Testis (tissue), 3 donors: ENCODE results near the gene BABAM2. TPM values are rescaled to one million over a fixed set of nuclear protein-coding genes. Genes with fewer than 3 reads are reported as not detected.

Source experiments
- DNase-seq: peaks from one replicate; pipeline ENCODE4 v3.0.0-alpha.2; 2019
- H3K27ac ChIP-seq, 2 donors: fragments of 200-600 bp; sonication (generic); one replicate each; pipeline ENCODE4 v1.5.1; 2019
- H3K27me3 ChIP-seq: fragments of 200-600 bp; sonication (generic); one replicate; pipeline ENCODE4 v1.5.1; 2019
- H3K36me3 ChIP-seq: fragments of 200-600 bp; sonication (generic); one replicate; pipeline ENCODE4 v1.5.1; 2017; ENCODE audit warnings: low read depth; ENCODE audit errors: missing control alignments
- H3K4me1 ChIP-seq: fragments of 200-600 bp; sonication (generic); one replicate; pipeline ENCODE4 v1.5.1; 2019
- H3K4me3 ChIP-seq, 2 donors: fragments of 200-600 bp; sonication (generic); one replicate each; pipeline ENCODE4 v1.5.1; 2017 to 2019
- H3K9me3 ChIP-seq: fragments of 200-600 bp; sonication (generic); one replicate; pipeline ENCODE4 v1.5.1; 2017
- CTCF ChIP-seq, 3 experiments: fragments of 450-650 bp in 2 of 3; fragments of 200-600 bp in 1 of 3; sonication (generic) in 1 of 3; IDR thresholded peaks; one replicate each; pipeline ENCODE4 v1.5.1; 2016 to 2019; ENCODE audit warnings: antibody characterized with exemption in 3 of 3, mild to moderate bottlenecking in 2 of 3, moderate library complexity in 1 of 3
- POLR2A ChIP-seq: fragments of 450-650 bp; IDR thresholded peaks from one replicate; pipeline ENCODE4 v1.6.1; 2017; ENCODE audit warnings: antibody characterized with exemption, mild to moderate bottlenecking, moderate library complexity
- WGBS, 2 donors: methylation state at CpG; one replicate each; pipeline ENCODE4 v1.1.5; 2018; 5-methylcytosine and 5-hydroxymethylcytosine counted together
- intact Hi-C: fragments of 100-400 bp; cut with DNase I; formaldehyde crosslinking; loops from one replicate; pipeline ENCODE4 v1.15.1; 2023; ENCODE audit warnings: low total_unique reads
- polyA plus RNA-seq: library from polyadenylated mRNA; stranded (reverse); fragments of 350-450 nt; fragmentation: Illumina TruSeq; extraction: RNeasy Lipid Tissue Mini Kit (QIAGEN cat#74804); gene quantifications from one replicate; pipeline ENCODE4 v1.2.3, GENCODE V29; 2014; ENCODE audit warnings: low read depth, low replicate concordance; ENCODE audit not compliant: insufficient read depth
- total RNA-seq, 2 donors: library from RNA; depleted of rRNA; stranded (reverse); fragments of >200 nt; gene quantifications; one replicate each; pipeline ENCODE4 v1.2.3, GENCODE V29; 2016

BABAM2 gene
- total and polyA plus RNA-seq, 3 donors from 2014 or later, result 49.2 to 70.6 (median 59.1) TPM

- no peaks in the 10 kb centered on the region for H3K36me3 ChIP-seq
- no peaks in the 10 kb centered on the region for H3K4me1 ChIP-seq
- H3K9me3 ChIP-seq, result no peaks in the 10 kb centered on the region
- no peak overlapping the region for H3K27ac ChIP-seq
- no peaks in the 10 kb centered on the region for H3K27me3 ChIP-seq
- intact Hi-C loops, result no loop called here
- no peak for DNase-seq
- H3K4me3 ChIP-seq, result no peak overlapping the region
- TF ChIP-seq POLR2A (no peak), CTCF (IDR thresholded peaks at IDR 0.05) (no peak)
Measured at GRCh38 chr2:28047681-28048080, 157.2 kb downstream of the BABAM2 start.

- intact Hi-C loops, result no loop called here
- no peak overlapping the region for H3K27ac ChIP-seq
- 87 to 91% methylated on average over 3 of the region's 3 CpGs for WGBS, 2 donors
Measured at GRCh38 chr2:28048341-28048740, 157.8 kb downstream of the BABAM2 start.

GRCh38 chr2:28049416-28049815, 158.9 kb downstream of the BABAM2 start:
- WGBS, 2 donors, result 83 to 100% methylated on average over 1 of the region's 1 CpG
- Histone ChIP-seq H3K9me3 (no peaks in the 10 kb centered on the region), H3K27ac (no peak overlapping the region), H3K36me3 (no peaks in the 10 kb centered on the region), H3K4me1 (no peaks in the 10 kb centered on the region), H3K4me3 (no peak overlapping the region), H3K27me3 (no peaks in the 10 kb centered on the region)
- intact Hi-C loops, result no loop called here
- TF ChIP-seq POLR2A (no peak), CTCF (IDR thresholded peaks at IDR 0.05) (no peak)
- DNase-seq, result no peak

More at GRCh38 chr2:28048341-28048740, 157.8 kb downstream of the BABAM2 start:
- Histone ChIP-seq H3K4me3 (no peak overlapping the region), H3K9me3 (no peaks in the 10 kb centered on the region), H3K4me1 (no peaks in the 10 kb centered on the region), H3K27me3 (no peaks in the 10 kb centered on the region), H3K36me3 (no peaks in the 10 kb centered on the region)
- no peak for DNase-seq
- TF ChIP-seq POLR2A (no peak), CTCF (IDR thresholded peaks at IDR 0.05) (no peak)

- intact Hi-C loops, result no loop called here
- Histone ChIP-seq H3K36me3 (no peaks in the 10 kb centered on the region), H3K27me3 (no peaks in the 10 kb centered on the region), H3K4me3 (no peak overlapping the region), H3K27ac (no peak overlapping the region), H3K9me3 (no peaks in the 10 kb centered on the region), H3K4me1 (no peaks in the 10 kb centered on the region)
- 75 to 85% methylated on average over 2 of the region's 2 CpGs for WGBS, 2 donors
- no peak for DNase-seq
- no peak for TF ChIP-seq POLR2A
- no peak for TF ChIP-seq CTCF (IDR thresholded peaks at IDR 0.05)
Measured at GRCh38 chr2:28049899-28050298, 159.4 kb downstream of the BABAM2 start.

GRCh38 chr2:28052691-28053090, 162.2 kb downstream of the BABAM2 start:
- no peak for DNase-seq
- Histone ChIP-seq H3K36me3 (no peaks in the 10 kb centered on the region), H3K27me3 (no peaks in the 10 kb centered on the region), H3K9me3 (no peaks in the 10 kb centered on the region), H3K27ac (no peak overlapping the region), H3K4me3 (no peak overlapping the region), H3K4me1 (no peaks in the 10 kb centered on the region)
- no peak for TF ChIP-seq CTCF (IDR thresholded peaks at IDR 0.05)
- TF ChIP-seq POLR2A, result no peak
- WGBS, 2 donors, result 48 to 55% methylated on average over 1 of the region's 1 CpG
- intact Hi-C loops, result no loop called here
